ENCODE results near the gene NUPR1. TPM values are rescaled to one million over a fixed set of nuclear protein-coding genes. Genes with fewer than 3 reads are reported as not detected.
"Not testable (repeated sequence)": the region's sequence is repeated elsewhere in the genome, so short reads cannot be mapped to it uniquely, and the experiment has no call there.

Gene NUPR1
- polyA plus RNA-seq, 1 donor (not counting 4 experiments of a cell fraction or from before 2014, with no cell fraction given), result 126 TPM

GRCh38 chr16:28527985-28528384 lies 10.8 kb downstream of the NUPR1 start:
- H4K20me1 ChIP-seq (ENCODE audit: control insufficient read depth, extremely low read depth, insufficient read depth, low read length), result no peaks in the 10 kb centered on the region
- no peak overlapping the region for H3K4me2 ChIP-seq (ENCODE audit: control insufficient read depth, extremely low read depth, insufficient read depth, low read depth, low read length)
- H3K36me3 ChIP-seq (ENCODE audit: control insufficient read depth in 2 of 2, extremely low read depth in 1 of 2, insufficient read depth in 2 of 2, low read length in 2 of 2), result no peaks in the 10 kb centered on the region
- H3K27ac ChIP-seq (ENCODE audit: control insufficient read depth, insufficient read depth, low read length), result no peak overlapping the region
- no peak for TF ChIP-seq CTCF (optimal IDR thresholded peaks at IDR 0.05 in 1 of 3, IDR thresholded peaks at IDR 0.05 in 1 of 3, conservative IDR thresholded peaks at IDR 0.05 in 1 of 3; ENCODE audit: extremely low read depth in 1 of 3, insufficient read depth in 2 of 3, low read length in 3 of 3)
- no peak for TF ChIP-seq EZH2 (IDR thresholded peaks at IDR 0.05; ENCODE audit: low read length)
- dilution Hi-C loops (cut with MboI; ENCODE audit: extremely low pct_ligation_motif_present, low sequenced_read_pairs), result no loop called here
- H3K79me2 ChIP-seq (ENCODE audit: control insufficient read depth, insufficient read depth, low read length), result no peaks in the 10 kb centered on the region
- H3K4me1 ChIP-seq (ENCODE audit: control insufficient read depth, extremely low read depth, insufficient read depth, low read length), result no peaks in the 10 kb centered on the region
- no peak overlapping the region for H3K4me3 ChIP-seq (ENCODE audit: control insufficient read depth in 2 of 3, extremely low read depth in 1 of 3, insufficient read depth in 2 of 3, low read depth in 1 of 3, low read length in 3 of 3)
- H3K9ac ChIP-seq (ENCODE audit: control insufficient read depth, extremely low read depth, insufficient read depth, low read length), result no peak overlapping the region
- no peaks in the 10 kb centered on the region for H3K27me3 ChIP-seq (ENCODE audit: control insufficient read depth, extremely low read depth, insufficient read depth, low read length)
- no peak for DNase-seq (ENCODE audit: low read depth, low spot score)
- FAIRE-seq, result no peak
- H3K9me3 ChIP-seq (ENCODE audit: control insufficient read depth, low read depth, low read length), result no peaks in the 10 kb centered on the region
- no peak overlapping the region for H2AFZ ChIP-seq (ENCODE audit: control insufficient read depth, low read length)
- no peaks in the 10 kb centered on the region for H3K9me1 ChIP-seq (ENCODE audit: control insufficient read depth, extremely low read depth, insufficient read depth, low read length)

DNA sequence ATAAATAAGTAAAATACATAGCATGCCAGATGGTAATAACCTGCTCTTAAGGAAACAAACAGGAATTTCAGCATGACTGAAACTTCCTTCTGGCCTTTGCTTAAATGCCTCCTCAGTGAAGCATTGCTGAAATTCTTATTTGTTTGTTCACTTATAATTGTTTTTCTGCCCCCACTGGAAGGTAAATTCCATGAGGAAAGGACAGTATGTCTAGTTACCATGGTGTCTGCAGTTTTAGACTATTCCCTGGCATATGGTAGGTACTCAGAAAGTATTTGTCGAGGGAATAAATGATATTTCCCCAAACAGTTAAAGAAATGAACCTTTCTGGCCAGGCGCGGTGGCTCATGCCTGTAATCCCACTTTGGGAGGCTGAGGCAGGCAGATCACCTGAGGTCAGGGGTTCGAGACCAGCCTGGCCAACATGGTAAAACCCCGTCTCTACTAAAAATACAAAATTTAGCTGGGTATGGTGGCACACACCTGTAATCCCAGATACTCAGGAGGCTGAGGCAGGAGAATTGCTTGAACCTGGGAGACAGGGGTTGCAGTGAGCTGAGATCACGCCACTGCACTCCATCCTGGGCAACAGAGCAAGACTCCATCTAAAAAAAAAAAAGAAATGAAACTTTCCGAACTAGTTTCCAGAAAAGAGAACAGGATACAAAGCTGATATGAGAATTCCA lies 11.5 kb downstream of the NUPR1 start:
- H2AFZ ChIP-seq (ENCODE audit: control insufficient read depth, low read length); H3K79me2 ChIP-seq (ENCODE audit: control insufficient read depth, insufficient read depth, low read length); dilution Hi-C loops (cut with MboI; ENCODE audit: extremely low pct_ligation_motif_present, low sequenced_read_pairs); H3K36me3 ChIP-seq (ENCODE audit: control insufficient read depth in 2 of 2, extremely low read depth in 1 of 2, insufficient read depth in 2 of 2, low read length in 2 of 2); H3K9me3 ChIP-seq (ENCODE audit: control insufficient read depth, low read depth, low read length); H4K20me1 ChIP-seq (ENCODE audit: control insufficient read depth, extremely low read depth, insufficient read depth, low read length); H3K9me1 ChIP-seq (ENCODE audit: control insufficient read depth, extremely low read depth, insufficient read depth, low read length); H3K4me2 ChIP-seq (ENCODE audit: control insufficient read depth, extremely low read depth, insufficient read depth, low read depth, low read length); FAIRE-seq; H3K4me3 ChIP-seq (ENCODE audit: control insufficient read depth in 2 of 3, extremely low read depth in 1 of 3, insufficient read depth in 2 of 3, low read depth in 1 of 3, low read length in 3 of 3); DNase-seq (ENCODE audit: low read depth, low spot score); H3K27me3 ChIP-seq (ENCODE audit: control insufficient read depth, extremely low read depth, insufficient read depth, low read length); H3K4me1 ChIP-seq (ENCODE audit: control insufficient read depth, extremely low read depth, insufficient read depth, low read length); H3K27ac ChIP-seq (ENCODE audit: control insufficient read depth, insufficient read depth, low read length); H3K9ac ChIP-seq (ENCODE audit: control insufficient read depth, extremely low read depth, insufficient read depth, low read length): not testable (repeated sequence)
